HEK293T (cell line): ENCODE measurements around the gene STK26.

Experiments used
- CTCF ChIA-PET: fragments of 350-600 bp; formaldehyde crosslinking; extraction: SDS; loops from one replicate; lab custom pipeline; 2021; ENCODE audit warnings: antibody characterized with exemption, inconsistent platforms; lab: Yijun Ruan, JAX
- POLR2A ChIA-PET: fragments of 350-600 bp; formaldehyde crosslinking; extraction: SDS; loops from one replicate; lab custom pipeline; 2020; ENCODE audit warnings: antibody characterized with exemption, inconsistent platforms; lab: Yijun Ruan, JAX
- DNase-seq: peaks from one replicate; pipeline ENCODE4 v3.0.0; 2012; ENCODE audit warnings: mixed read lengths; ENCODE audit errors: extremely low spot score
- ARNT ChIP-seq: fragments of 450-650 bp; IDR thresholded peaks from 2 replicates; pipeline ENCODE4 v1.6.1; 2017; ENCODE audit warnings: mild to moderate bottlenecking
- BHLHE40 ChIP-seq: fragments of 450-650 bp; IDR thresholded peaks from 2 replicates; pipeline ENCODE4 v1.6.1; 2016; ENCODE audit warnings: mild to moderate bottlenecking, moderate library complexity, borderline replicate concordance
- CTBP1 ChIP-seq: fragments of 450-650 bp; IDR thresholded peaks from 2 replicates; pipeline ENCODE4 v1.6.1; 2016; ENCODE audit warnings: borderline replicate concordance
- ELF4 ChIP-seq: fragments of 450-650 bp; IDR thresholded peaks from 2 replicates; pipeline ENCODE4 v1.6.1; 2017; ENCODE audit warnings: antibody characterized with exemption
- FOXA1 ChIP-seq: fragments of 450-650 bp; IDR thresholded peaks from 2 replicates; pipeline ENCODE4 v1.6.1; 2016; ENCODE audit warnings: mild to moderate bottlenecking
- FOXK2 ChIP-seq: fragments of 450-650 bp; IDR thresholded peaks from 2 replicates; pipeline ENCODE4 v1.6.1; 2016; ENCODE audit warnings: mild to moderate bottlenecking
- FOXM1 ChIP-seq: fragments of 450-650 bp; IDR thresholded peaks from 2 replicates; pipeline ENCODE4 v1.6.1; 2017; ENCODE audit warnings: mild to moderate bottlenecking, borderline replicate concordance
- HDGF ChIP-seq: fragments of 450-650 bp; IDR thresholded peaks from 2 replicates; pipeline ENCODE4 v1.6.1; 2017; ENCODE audit warnings: antibody characterized with exemption, borderline replicate concordance
- L3MBTL2 ChIP-seq: fragments of 450-650 bp; conservative IDR thresholded peaks from 2 replicates; pipeline ENCODE4 v1.6.1; 2016; ENCODE audit warnings: mild to moderate bottlenecking
- LEF1 ChIP-seq: fragments of 450-650 bp; IDR thresholded peaks from 2 replicates; pipeline ENCODE4 v1.6.1; 2017; ENCODE audit warnings: mild to moderate bottlenecking, borderline replicate concordance
- NFRKB ChIP-seq: fragments of 450-650 bp; IDR thresholded peaks from 2 replicates; pipeline ENCODE4 v1.6.1; 2016; ENCODE audit warnings: mild to moderate bottlenecking, moderate library complexity
- SP1 ChIP-seq: fragments of 450-650 bp; IDR thresholded peaks from 2 replicates; pipeline ENCODE4 v1.6.1; 2017
- SUZ12 ChIP-seq: fragments of 450-650 bp; IDR thresholded peaks from 2 replicates; pipeline ENCODE4 v1.6.1; 2016; ENCODE audit warnings: mild to moderate bottlenecking
- TARDBP ChIP-seq: fragments of 450-650 bp; IDR thresholded peaks from 2 replicates; pipeline ENCODE4 v1.6.1; 2016
- ZNF384 ChIP-seq: fragments of 450-650 bp; IDR thresholded peaks from 2 replicates; pipeline ENCODE4 v1.6.1; 2016
- TF ChIP-seq, protein P1 (sequence below): fragments of 450-650 bp; IDR thresholded peaks from 2 replicates; pipeline ENCODE4 v1.6.1; 2016

The STK26 gene

DNA sequence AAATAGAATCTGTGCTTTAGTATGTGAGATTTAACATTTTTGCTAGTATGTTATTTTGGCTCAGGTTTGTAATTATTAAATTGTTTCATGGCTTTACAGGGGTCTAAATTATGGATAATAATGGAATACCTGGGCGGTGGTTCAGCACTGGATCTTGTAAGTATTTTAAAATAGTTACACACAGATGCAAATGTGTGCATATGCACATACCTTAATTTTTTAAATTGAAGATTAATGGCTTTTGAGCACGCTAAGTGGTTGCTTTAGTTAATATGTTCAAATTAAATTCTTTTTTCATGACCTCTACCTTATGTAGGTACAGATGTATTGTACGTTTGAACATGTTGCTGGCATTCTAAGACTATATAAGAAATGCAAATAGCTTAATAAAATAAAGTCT is 40.2 kb downstream of the STK26 start:
- TF ChIP-seq, protein P1, sequence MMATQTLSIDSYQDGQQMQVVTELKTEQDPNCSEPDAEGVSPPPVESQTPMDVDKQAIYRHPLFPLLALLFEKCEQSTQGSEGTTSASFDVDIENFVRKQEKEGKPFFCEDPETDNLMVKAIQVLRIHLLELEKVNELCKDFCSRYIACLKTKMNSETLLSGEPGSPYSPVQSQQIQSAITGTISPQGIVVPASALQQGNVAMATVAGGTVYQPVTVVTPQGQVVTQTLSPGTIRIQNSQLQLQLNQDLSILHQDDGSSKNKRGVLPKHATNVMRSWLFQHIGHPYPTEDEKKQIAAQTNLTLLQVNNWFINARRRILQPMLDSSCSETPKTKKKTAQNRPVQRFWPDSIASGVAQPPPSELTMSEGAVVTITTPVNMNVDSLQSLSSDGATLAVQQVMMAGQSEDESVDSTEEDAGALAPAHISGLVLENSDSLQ, result no peak
- TF ChIP-seq NFRKB (no peak), HDGF (no peak), ZNF384 (no peak), FOXA1 (no peak), ARNT (no peak), TARDBP (no peak), BHLHE40 (no peak), FOXM1 (no peak), SP1 (no peak), ELF4 (no peak), LEF1 (no peak), FOXK2 (no peak)
- no peak for DNase-seq
- ChIA-PET CTCF (interaction anchor here (0.6 to 0.7 kb wide), 2 partner anchors 9 to 221 kb away, joined by 3 read pairs; no protein-coding TSS in a partner anchor), POLR2A (no interaction called here)

GRCh38 chrX:132063862-132064261 is 40.8 kb downstream of the STK26 start:
- TF ChIP-seq HDGF (no peak), TARDBP (no peak), SP1 (no peak)
- TF ChIP-seq, protein P1, result no peak
- ChIA-PET POLR2A (no interaction called here), CTCF (interaction anchor here (0.7 kb wide), 1 partner anchor 222 kb away, joined by 3 read pairs; no protein-coding TSS in a partner anchor)
- no peak for DNase-seq

DNA sequence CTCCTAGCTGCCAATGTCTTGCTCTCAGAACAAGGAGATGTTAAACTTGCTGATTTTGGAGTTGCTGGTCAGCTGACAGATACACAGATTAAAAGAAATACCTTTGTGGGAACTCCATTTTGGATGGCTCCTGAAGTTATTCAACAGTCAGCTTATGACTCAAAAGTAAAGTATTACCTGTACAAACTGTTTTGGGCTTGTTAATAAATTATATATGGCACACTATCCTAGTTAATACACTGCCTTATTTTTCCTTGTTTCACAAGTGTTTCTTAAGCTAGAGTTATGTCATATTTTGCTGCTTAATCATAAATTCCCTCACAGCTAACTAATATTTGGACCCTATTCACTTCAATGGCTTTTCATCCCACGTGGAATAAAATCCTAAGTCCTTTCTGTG is 45.3 kb downstream of the STK26 start:
- DNase-seq, result no peak
- POLR2A ChIA-PET, result no interaction called here
- TF ChIP-seq FOXM1, result no peak
- no peak for TF ChIP-seq ARNT
- no peak for TF ChIP-seq SUZ12
- TF ChIP-seq, protein P1, result no peak
- no peak for TF ChIP-seq TARDBP
- no peak for TF ChIP-seq FOXA1
- no peak for TF ChIP-seq SP1
- TF ChIP-seq BHLHE40, result no peak
- no peak for TF ChIP-seq FOXK2
- TF ChIP-seq NFRKB, result no peak
- no peak for TF ChIP-seq ELF4
- TF ChIP-seq CTBP1, result no peak
- no peak for TF ChIP-seq ZNF384
- no peak for TF ChIP-seq L3MBTL2
- no peak for TF ChIP-seq HDGF
- TF ChIP-seq LEF1, result no peak
- CTCF ChIA-PET, result no interaction called here

GRCh38 chrX:132071254-132071653 is 48.2 kb downstream of the STK26 start:
- ChIA-PET CTCF (interaction anchor here (0.7 to 1.7 kb wide), 8 partner anchors 10 to 230 kb away, joined by 3 to 9 read pairs (median 4); no protein-coding TSS in a partner anchor), POLR2A (interaction anchor here (1.0 kb wide), 2 partner anchors 34 to 229 kb away, joined by 3 to 4 read pairs; no protein-coding TSS in a partner anchor)
- DNase-seq, result peak; percentile 30
- TF ChIP-seq ELF4, result no peak

DNA sequence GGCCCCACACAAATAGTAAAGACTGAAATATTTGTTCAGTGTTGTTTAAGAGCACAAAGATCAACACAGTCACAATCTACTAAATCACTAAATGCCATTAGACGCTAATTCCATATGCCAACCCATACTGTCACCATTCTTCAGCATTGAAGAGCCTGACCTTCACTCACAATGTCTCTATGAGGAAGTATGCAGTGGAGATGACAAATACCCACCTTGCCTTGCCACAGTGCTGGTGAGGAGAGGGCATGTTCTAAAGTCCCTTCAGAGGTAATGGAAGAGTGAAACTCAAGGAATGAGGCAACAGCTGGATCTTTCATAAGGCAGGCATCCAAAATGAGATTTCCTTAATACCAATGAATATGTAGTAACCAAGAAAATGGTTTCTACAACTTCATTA is 54.3 kb downstream of the STK26 start:
- no peak for TF ChIP-seq BHLHE40
- no peak for TF ChIP-seq LEF1
- TF ChIP-seq HDGF, result no peak
- TF ChIP-seq FOXA1, result no peak
- TF ChIP-seq ELF4, result no peak
- TF ChIP-seq NFRKB, result no peak
- TF ChIP-seq ARNT, result no peak
- no peak for TF ChIP-seq FOXK2
- no peak for TF ChIP-seq SP1
- TF ChIP-seq SUZ12, result no peak
- TF ChIP-seq FOXM1, result no peak
- TF ChIP-seq TARDBP, result no peak
- CTCF ChIA-PET, result interaction anchor here (2.0 kb wide), 1 partner anchor 15 kb away, joined by 6 read pairs; no protein-coding TSS in a partner anchor
- POLR2A ChIA-PET, result no interaction called here
- no peak for DNase-seq

DNA sequence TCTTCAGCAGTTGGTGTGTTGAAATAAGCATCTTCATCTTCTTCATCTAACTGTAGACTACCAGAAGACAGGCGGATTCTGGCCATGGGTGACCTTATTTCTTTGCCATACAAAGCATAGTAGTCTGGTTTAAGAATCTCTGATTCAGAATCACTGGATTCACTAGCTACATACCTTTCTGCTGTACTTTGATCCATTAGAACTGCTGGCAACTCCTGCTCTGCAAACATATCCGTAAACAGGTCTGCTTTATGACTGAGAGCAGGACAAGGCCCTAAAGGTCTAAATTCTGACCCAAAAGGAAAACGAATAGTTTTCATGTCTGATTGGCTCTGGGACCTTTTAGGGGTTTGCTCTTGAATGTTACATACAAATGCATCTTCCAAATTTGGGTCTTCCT is 54.8 kb downstream of the STK26 start:
- TF ChIP-seq SUZ12 (no peak), ARNT (no peak)
- no peak for DNase-seq
- CTCF ChIA-PET, result interaction anchor here (1.0 to 2.0 kb wide), 2 partner anchors 14 to 15 kb away, joined by 6 read pairs; no protein-coding TSS in a partner anchor
- POLR2A ChIA-PET, result no interaction called here

DNA sequence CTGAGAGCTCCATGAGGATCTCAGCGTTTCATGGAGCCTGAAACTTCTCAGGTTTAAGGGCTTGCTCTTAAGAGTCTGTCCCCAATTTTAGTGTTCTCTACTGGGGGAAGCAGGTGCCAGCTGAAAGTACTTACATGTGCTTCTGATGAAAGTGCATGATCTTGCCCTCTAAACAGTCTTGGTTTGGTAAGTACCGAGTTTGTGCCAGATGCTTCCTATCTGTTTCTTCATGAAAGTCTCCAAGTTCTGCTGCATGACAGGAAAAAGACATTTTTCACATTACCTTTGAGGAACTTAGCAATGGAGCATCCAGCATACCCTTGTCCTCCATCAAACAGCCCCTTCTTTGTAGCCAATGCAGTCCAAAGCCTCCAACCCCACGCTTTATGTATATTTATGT is 62.7 kb downstream of the STK26 start:
- CTCF ChIA-PET, result no interaction called here
- no peak for TF ChIP-seq ARNT
- no peak for TF ChIP-seq HDGF
- no peak for TF ChIP-seq FOXK2
- TF ChIP-seq FOXA1, result no peak
- no peak for TF ChIP-seq L3MBTL2
- TF ChIP-seq LEF1, result no peak
- TF ChIP-seq FOXM1, result no peak
- TF ChIP-seq ZNF384, result no peak
- no peak for TF ChIP-seq ELF4
- TF ChIP-seq, protein P1, result no peak
- TF ChIP-seq TARDBP, result no peak
- TF ChIP-seq BHLHE40, result no peak
- TF ChIP-seq CTBP1, result no peak
- no peak for TF ChIP-seq SUZ12
- TF ChIP-seq SP1, result no peak
- DNase-seq, result no peak
- POLR2A ChIA-PET, result no interaction called here
